Astrocyte of the hippocampus (primary cell): Measurements from ENCODE around the gene LAMA3.

Source experiments
- DNase-seq: peaks from one replicate; pipeline ENCODE4 v3.0.0; 2011; ENCODE audit warnings: low read depth, low spot score

Gene LAMA3

GRCh38 chr18:23969664-23970063 is 280.4 kb downstream of the LAMA3 start:
- DNase-seq = no peak

DNA sequence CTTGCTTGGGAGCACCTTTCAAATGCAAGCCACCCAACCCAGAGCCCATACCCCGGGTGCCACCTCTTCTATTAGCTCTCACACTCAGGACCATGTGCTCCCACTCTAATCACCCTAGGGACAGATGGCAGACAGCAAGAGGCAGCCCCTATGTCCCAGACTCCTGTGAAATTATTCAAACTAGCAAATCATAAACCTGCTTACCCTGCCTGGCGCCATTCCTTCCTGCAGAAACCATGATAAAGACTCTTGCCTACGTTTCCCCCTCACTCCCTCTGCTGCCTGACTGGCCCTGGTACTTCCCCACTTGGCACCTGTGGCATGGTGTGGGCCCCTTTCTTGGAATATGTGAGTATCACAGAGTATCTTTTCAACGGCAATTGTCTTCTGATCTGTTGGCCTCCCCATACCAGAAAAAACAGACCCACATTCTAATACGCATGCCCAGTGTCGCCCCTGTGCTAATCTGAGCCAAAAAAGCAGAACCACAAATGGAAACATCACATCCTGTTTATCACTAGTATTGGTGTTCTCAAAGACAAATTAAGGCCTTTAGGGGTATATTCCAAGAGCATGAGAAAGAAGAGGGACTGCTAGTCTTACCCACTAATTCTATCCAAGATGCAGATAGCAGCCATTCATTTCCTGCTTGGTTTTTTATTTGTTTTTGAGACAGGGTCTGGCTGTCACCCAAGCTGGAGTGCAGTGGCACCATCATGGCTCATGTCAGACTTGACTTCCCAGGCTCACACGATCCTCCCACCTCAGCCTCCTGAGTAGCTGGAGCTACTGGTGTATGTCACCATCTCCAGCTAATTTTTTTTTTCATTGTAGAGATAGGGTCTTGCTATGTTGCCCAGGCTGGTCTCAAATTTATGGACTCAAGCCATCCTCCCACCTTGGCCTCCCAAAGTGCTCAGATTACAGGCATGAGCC is 281.2 kb downstream of the LAMA3 start:
- no peak for DNase-seq

DNA sequence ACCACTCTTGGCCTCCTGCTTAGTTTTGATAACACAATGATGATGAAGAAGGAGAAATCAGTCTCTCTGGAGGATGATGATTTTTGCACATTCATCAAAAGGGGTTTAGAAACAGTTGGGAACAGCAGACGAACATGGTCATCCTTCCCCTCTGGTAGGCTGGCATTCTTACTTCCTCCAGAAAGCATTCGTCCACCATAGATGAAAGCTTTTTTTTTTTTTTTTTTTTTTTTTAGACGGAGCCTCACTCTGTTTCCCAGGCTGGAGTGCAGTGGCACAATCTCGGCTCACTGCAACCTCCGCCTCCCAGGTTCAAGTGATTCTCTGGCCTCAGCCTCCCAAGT is 281.8 kb downstream of the LAMA3 start:
- DNase-seq = no peak

GRCh38 chr18:23971666-23972230 is 282.5 kb downstream of the LAMA3 start:
- DNase-seq = peak; percentile 11

GRCh38 chr18:23972453-23972852 is 283.2 kb downstream of the LAMA3 start:
- DNase-seq = no peak

DNA sequence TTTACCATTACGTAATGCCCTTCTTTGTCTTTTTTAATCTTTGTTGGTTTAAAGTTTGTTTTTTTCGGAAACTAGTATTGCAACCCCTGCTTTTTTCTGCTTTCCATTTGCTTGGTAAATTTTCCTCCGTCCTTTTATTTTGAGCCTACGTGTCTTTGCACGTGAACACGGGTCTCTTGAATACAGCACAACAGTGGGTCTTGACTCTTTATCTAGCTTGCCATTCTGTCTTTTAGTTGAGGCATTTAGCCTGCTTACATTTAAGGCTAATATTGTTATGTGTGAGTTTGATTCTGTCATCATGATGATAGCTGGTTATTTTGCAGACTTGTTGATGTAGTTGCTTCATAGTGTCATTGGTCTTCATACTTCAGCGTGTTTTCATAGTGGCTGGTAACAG is 287.9 kb downstream of the LAMA3 start:
- DNase-seq = no peak

DNA sequence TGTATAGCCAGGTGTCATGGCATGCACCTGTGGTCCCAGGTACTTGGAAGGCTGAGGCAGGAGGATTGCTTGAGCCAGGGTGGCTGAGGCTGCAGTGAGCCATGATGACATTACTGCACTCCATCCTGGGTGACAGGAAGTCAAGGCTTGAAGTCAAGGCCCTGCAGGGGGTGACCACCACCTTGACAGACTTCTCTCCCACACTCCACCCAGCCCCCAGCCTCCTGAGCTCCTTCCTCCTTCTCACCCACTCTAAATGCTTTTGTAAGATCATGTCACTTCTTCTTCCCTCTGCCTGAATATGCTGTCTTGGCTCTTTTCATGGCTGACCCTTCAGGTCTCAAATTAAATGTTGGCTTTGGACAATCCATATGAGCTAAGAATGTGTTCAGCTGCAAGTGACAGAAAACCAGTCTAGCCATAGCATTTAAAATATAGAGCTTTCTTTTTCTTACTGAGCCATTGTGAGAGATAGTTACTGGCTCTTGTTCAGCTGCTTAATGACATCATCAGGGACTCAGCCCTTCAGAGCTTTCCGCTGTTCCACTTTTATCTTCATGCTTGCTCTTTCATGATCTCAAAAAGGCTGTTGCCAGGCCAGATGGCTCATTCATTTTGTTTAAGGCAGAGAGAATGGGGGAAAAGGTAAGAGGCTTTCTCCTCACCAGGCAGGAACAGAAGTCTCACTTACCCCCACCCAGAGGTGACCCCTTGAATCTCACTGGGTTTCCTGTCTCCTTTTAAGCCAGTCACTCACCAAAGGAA is 288.6 kb downstream of the LAMA3 start:
- peak; percentile 18 for DNase-seq

GRCh38 chr18:23981369-23981980 is 292.2 kb downstream of the LAMA3 start:
- no peak for DNase-seq

GRCh38 chr18:23982155-23983079 is 293.2 kb downstream of the LAMA3 start:
- DNase-seq = peak; percentile 83

- no peak for DNase-seq
Observed at GRCh38 chr18:23983112-23983511, 293.9 kb downstream of the LAMA3 start.

GRCh38 chr18:23986600-23987359 is 297.5 kb downstream of the LAMA3 start:
- DNase-seq = no peak

- DNase-seq = peak; percentile 28
Observed at GRCh38 chr18:23990474-23991410, 301.5 kb downstream of the LAMA3 start.

- peak; percentile 93 for DNase-seq
Observed at GRCh38 chr18:23992089-23992940, 303.1 kb downstream of the LAMA3 start.

DNA sequence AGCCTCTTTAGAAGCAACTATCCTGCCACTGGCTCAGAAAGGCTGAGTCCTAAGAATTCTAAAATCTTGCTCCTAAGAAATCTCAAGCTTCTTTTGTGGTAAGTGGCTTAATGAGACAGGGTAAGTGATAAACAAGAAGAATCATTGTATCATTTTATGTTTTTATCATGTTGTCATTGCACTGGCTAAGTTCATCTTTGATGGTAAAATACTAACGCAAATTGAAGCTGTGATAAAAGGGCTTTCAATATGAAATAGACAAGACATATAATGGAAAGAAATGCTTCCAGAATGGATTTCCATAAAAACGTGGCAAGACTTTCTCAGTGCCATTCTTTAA is 303.7 kb downstream of the LAMA3 start:
- DNase-seq = no peak

DNA sequence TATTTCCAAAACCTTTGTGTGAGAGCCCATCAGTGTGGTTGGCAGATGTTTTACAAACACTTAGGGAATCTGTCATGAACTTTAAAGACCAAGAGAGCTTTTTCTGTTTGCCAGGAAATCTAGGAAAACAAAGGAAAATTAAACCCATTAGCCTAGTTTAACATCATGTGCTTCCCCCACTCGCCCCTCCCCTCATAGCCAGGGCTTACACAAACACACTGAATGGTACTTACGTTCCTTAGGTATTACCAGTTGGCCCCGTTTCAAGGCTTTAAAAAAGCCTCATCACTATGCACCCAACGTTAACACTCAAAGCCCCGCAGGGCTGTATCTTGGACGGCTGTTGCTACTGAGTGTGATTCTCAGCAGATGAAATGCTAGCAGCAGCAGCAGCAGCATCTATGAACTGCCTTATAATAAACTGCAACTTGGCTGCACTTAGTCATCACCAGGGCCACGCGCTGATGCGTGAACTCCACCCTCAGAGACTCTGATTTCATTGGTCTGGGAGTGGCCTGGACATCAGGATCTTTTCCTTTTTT is 305.2 kb downstream of the LAMA3 start:
- peak; percentile 91 for DNase-seq

- no peak for DNase-seq
Observed at GRCh38 chr18:23995180-23995579, 305.9 kb downstream of the LAMA3 start.

DNA sequence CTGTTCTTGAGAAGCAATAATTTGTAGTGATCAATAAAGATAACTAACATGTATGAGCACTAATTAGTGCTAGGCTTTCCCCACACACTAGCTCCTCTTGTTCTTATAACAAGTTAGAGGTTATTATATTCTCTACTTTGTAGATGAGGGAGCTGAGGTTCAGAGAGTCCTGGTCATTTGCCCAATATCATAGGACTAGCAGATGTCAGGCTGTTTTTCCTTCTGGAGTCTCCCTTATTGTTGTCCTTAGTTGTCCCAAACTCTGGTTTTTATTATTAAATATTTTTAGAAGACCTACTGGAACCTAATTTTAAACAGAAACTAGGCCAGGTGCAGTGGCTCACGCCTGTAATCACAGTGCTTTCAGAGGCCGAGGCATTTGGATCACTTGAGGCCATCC is 308.8 kb downstream of the LAMA3 start:
- no peak for DNase-seq

- DNase-seq = no peak
Observed at GRCh38 chr18:23998820-23999219, 309.6 kb downstream of the LAMA3 start.
